Urinary bladder (tissue), 4 donors: Measurements from ENCODE around the gene LMCD1. TPM values are rescaled to one million over a fixed set of nuclear protein-coding genes. Genes with fewer than 3 reads are reported as not detected.

Experiments used
- DNase-seq: peaks from one replicate; pipeline ENCODE4 v3.0.0-alpha.2; 2015; ENCODE audit errors: extremely low spot score
- H3K27ac ChIP-seq: one replicate; pipeline ENCODE4 v1.5.1; 2013; ENCODE audit warnings: low read depth, mild to moderate bottlenecking, moderate library complexity
- H3K36me3 ChIP-seq: one replicate; pipeline ENCODE4 v1.6.1; 2013; ENCODE audit warnings: mild to moderate bottlenecking, moderate library complexity; ENCODE audit not compliant: insufficient read depth
- H3K4me1 ChIP-seq: one replicate; pipeline ENCODE4 v1.6.1; 2013; ENCODE audit warnings: mild to moderate bottlenecking, moderate library complexity; ENCODE audit not compliant: insufficient read depth
- H3K4me3 ChIP-seq: one replicate; pipeline ENCODE4 v1.5.1; 2013; ENCODE audit warnings: low read depth, low read length
- WGBS: extraction: QIAGEN DNeasy Blood & Tissue Kit; methylation state at CpG from one replicate; pipeline ENCODE4 v1.1.7; 2013; 5-methylcytosine and 5-hydroxymethylcytosine counted together
- polyA plus RNA-seq: library from polyadenylated mRNA; stranded (reverse); fragments of 200-250 nt; gene quantifications from one replicate; pipeline ENCODE4 v1.2.3, GENCODE V29; 2013
- total RNA-seq: library from RNA; depleted of rRNA; stranded (reverse); fragments of >200 nt; gene quantifications from one replicate; pipeline ENCODE4 v1.2.3, GENCODE V29; 2014
- donor health status: healthy with polysubstance abuse.
- donor health status: healthy.

The LMCD1 gene
- total and polyA plus RNA-seq, 2 donors, result 34.3 to 163 TPM

- Histone ChIP-seq H3K36me3 (no peaks in the 10 kb centered on the region), H3K4me3 (no peak overlapping the region), H3K27ac (no peak overlapping the region), H3K4me1 (no peaks in the 10 kb centered on the region)
- 30% methylated on average over 5 of the region's 5 CpGs for WGBS
- DNase-seq, result no peak
These were observed 12.7 kb upstream of the LMCD1 start for GRCh38 chr3:8488877-8489276.

- H3K27ac ChIP-seq, result no peak overlapping the region
These were observed 12.3 kb upstream of the LMCD1 start for GRCh38 chr3:8489278-8489792.

DNA sequence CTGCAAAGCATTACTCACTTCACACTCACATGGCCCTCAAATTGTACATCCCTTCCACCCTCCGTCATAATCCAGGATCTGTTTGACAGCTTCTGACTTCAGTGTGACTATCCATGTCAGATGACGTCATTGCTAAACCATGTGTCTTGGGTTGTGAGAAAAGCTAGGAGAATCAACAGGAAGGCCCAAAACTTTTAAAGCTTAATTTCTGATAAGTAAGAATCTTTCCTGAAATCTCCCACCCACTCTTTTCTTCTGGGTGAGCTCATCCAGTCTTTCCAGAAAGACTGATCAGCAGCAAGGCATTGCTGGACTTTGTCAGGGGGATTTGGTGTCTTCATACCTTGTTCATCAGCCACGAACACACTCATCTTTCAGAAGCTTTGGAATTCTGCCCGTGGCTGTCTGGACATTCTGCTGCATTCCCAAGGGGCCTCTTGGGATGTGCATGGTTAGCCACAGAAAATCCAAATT lies 11.5 kb upstream of the LMCD1 start:
- H3K4me3 ChIP-seq, result no peak overlapping the region
- no peaks in the 10 kb centered on the region for H3K36me3 ChIP-seq
- H3K4me1 ChIP-seq, result no peaks in the 10 kb centered on the region
- no peak for DNase-seq
- no peak overlapping the region for H3K27ac ChIP-seq
- WGBS, result 27% methylated on average over 4 of the region's 4 CpGs

More at GRCh38 chr3:8489278-8489792, 12.3 kb upstream of the LMCD1 start:
- no peaks in the 10 kb centered on the region for H3K4me1 ChIP-seq
- DNase-seq, result no peak
- H3K4me3 ChIP-seq, result no peak overlapping the region
- WGBS, result 52% methylated on average over 2 of the region's 2 CpGs
- H3K36me3 ChIP-seq, result no peaks in the 10 kb centered on the region

DNA sequence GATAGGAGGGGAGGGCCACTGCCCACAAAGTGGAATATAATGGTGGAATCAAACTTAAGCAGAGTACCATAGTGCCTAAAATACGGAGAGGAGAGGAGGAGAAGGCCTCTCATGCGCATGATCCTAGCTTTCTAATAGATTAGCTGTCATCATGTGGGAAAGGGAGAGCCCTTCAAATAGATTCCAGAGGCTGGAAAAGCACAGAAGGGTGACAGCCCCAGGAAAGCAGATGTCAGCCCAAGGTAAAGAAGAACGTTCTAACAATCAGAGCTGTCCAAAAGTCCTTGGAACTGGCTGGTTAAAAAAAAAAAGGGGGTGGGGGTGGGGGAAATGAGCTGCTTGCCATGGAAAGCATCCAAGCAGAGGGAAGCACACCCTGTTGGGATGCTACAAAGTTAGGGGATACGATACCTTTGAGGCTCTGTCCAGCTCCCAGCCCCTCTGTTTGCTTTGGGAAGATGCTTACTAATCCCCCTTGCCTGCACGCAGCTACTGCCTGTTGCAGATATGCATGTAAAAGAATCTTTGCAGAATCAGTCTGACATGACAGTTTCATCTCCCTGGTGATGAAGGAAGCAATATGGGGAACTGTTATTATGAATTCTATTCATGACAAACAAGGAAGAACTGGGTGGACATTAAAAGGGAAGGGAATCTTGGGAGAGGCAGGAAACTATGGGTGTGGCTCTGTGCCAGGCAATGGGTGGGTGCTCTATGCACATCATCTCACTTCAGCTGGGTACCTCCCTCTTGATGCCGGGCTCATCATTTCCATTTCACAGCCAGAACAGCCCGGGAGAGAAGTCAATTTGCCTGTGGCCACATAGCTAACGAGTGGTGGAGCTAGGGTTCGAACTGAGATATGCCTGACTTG lies 10.1 kb upstream of the LMCD1 start:
- Histone ChIP-seq H3K36me3 (no peaks in the 10 kb centered on the region), H3K4me1 (no peaks in the 10 kb centered on the region), H3K4me3 (no peak overlapping the region), H3K27ac (no peak overlapping the region)
- WGBS, result 55% methylated on average over 9 of the region's 9 CpGs
- DNase-seq, result no peak

DNA sequence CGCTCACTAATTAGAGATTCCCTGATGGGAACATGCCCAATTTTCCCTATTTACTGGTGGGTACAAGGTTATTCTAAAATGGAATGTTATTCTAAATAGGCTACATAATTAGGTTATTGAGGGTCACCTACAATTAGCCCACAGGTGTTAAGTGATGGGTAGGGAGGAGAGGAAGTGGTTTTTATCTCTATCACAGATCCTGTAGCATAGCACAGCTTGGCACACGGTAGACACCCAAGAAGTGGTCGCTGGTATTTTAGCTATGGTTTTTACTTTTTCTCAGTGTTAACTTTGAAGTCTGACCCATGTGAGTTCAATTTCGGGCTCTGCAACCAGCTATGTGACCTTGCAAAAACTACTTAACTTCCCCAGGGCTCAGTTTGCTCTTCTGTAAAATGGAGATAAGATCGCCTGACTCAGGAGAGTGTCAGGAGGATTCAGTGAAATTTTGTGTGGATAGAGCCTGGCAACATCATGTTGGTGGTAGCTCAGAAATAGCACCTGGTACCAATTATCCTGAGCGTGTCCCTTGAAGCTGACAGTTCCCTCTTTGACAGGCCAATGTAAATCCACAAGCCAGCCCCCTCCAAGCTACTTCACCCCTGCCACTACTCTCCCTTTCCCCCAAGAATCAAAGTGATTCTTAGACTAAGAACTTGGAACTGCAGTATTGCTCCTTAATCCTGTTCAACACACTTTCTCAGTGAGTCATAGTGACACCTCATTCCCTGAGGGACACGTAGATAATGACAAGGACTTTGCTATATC lies 8.7 kb upstream of the LMCD1 start:
- Histone ChIP-seq H3K27ac (no peak overlapping the region), H3K4me1 (no peaks in the 10 kb centered on the region), H3K4me3 (no peak overlapping the region), H3K36me3 (no peaks in the 10 kb centered on the region)
- DNase-seq, result no peak
- 87% methylated on average over 7 of the region's 7 CpGs for WGBS

DNA sequence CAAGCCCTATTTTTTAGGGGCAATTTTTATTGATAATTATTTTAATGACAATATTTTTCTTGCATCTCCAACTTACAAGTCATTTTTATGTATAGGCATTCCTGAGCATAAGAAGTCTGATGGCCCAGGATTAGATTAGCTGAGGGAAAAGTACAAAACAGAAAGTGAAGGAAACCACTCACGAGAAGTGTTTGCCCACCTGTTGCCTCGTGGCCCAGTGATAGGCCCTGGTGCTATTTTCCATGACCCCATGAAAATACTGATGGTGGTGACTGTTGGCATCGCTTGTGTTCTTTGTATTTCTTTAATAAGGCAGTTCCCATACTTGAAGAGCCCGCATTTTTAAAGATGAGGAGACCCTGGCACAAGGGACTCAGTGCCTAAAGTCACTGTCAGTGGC lies 7.9 kb upstream of the LMCD1 start:
- DNase-seq, result no peak
- no peak overlapping the region for H3K4me3 ChIP-seq
- 97% methylated on average over 4 of the region's 4 CpGs for WGBS

GRCh38 chr3:8494327-8494726 lies 7.3 kb upstream of the LMCD1 start:
- no peak for DNase-seq
- no peaks in the 10 kb centered on the region for H3K36me3 ChIP-seq
- 97% methylated on average over 8 of the region's 8 CpGs for WGBS
- no peak overlapping the region for H3K27ac ChIP-seq
- no peaks in the 10 kb centered on the region for H3K4me1 ChIP-seq
- no peak overlapping the region for H3K4me3 ChIP-seq

More for the DNA sequence above, 7.9 kb upstream of the LMCD1 start:
- no peaks in the 10 kb centered on the region for H3K36me3 ChIP-seq
- H3K4me1 ChIP-seq, result no peaks in the 10 kb centered on the region
- H3K27ac ChIP-seq, result no peak overlapping the region

- DNase-seq, result no peak
- H3K27ac ChIP-seq, result no peak overlapping the region
- WGBS, result 94% methylated on average over 1 of the region's 1 CpG
These were observed 4.0 kb upstream of the LMCD1 start for GRCh38 chr3:8497582-8497981.

DNA sequence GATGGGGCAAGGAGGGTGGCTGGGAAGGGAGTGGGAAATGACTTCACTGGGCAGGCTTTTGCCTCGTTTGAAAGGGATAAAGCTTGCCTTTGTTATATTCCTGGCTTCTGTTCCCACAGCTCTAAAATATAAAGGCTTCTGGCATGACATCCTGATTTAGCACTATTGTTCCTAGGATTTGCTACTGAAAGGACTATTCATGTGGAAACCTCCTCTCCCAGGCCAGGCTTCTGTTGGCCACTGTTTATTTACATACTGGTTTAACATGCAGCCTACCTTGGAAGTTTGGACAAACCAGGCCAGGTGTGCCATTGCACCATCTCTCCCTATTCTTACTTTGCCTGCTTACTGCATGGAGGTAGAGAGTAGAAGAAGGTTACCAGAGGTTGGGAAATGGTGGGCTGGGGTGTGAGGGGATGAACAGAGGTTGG lies 2.4 kb upstream of the LMCD1 start:
- Histone ChIP-seq H3K4me1 (no peaks in the 10 kb centered on the region), H3K27ac (no peak overlapping the region), H3K36me3 (no peaks in the 10 kb centered on the region), H3K4me3 (no peak overlapping the region)
- no peak for DNase-seq
- 41% methylated on average over 1 of the region's 1 CpG for WGBS

More at GRCh38 chr3:8497582-8497981, 4.0 kb upstream of the LMCD1 start:
- no peaks in the 10 kb centered on the region for H3K36me3 ChIP-seq
- H3K4me3 ChIP-seq, result no peak overlapping the region
- no peaks in the 10 kb centered on the region for H3K4me1 ChIP-seq

DNA sequence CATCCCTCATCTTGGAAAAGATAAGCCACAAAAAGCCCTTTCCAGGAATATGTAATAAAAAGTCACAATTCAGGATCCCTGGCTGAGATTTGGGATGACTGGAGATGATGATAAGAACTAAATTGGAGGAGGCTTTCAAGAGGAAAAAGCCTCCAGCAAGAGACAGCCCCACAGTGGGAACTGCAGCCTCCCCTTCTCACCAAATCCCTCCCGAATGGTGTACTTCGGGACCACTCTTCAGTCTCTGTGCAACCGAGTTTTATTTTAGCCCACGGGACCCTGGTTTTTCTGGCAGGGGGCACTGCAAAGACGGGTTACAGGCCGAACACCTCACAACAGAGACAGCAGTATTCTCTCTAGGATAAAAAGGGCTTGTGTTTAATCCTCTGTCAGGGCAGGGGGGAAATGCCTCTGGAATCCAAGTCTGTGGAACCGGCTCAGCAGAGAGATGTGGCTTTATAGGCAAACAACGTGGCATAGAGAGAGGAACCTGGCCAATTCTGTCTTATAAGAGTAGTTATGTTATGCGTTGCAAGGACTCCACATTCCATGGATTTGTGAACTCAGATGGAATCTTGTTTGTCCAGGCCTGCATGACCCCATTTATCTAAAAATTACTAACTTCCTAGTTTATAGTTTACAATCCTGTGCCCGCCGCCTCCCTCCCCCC lies 1.2 kb upstream of the LMCD1 start:
- no peaks in the 10 kb centered on the region for H3K4me1 ChIP-seq
- H3K4me3 ChIP-seq, result no peak overlapping the region

DNA sequence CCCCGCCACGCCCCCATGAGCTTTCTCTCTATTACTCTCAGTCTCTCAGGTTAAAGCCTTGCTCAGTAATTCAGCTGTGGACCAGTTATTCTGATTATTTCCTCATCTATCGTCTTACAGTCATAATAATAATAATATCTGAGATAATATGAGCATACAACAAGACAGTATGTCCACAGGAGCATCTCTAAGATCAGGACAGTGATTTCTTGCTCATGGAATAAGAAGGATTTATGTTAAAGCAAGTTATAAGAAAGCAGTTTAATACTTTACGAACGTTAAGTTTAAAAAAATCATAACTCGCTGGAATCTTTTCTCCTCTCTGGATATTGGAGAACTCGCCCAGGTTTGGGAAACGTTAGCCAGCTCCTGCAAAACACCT lies 643 bp upstream of the LMCD1 start:
- no peaks in the 10 kb centered on the region for H3K4me1 ChIP-seq
- peak overlapping the region; percentile 70 for H3K27ac ChIP-seq
- 4% methylated on average over 8 of the region's 8 CpGs for WGBS
- no peaks in the 10 kb centered on the region for H3K36me3 ChIP-seq
- no peak for DNase-seq
- H3K4me3 ChIP-seq, result peak overlapping the region; percentile 46

More for the DNA sequence above, 1.2 kb upstream of the LMCD1 start:
- peak; percentile 66 for DNase-seq
- WGBS, result 16% methylated on average over 11 of the region's 11 CpGs
- Histone ChIP-seq H3K27ac (no peak overlapping the region), H3K36me3 (no peaks in the 10 kb centered on the region)

DNA sequence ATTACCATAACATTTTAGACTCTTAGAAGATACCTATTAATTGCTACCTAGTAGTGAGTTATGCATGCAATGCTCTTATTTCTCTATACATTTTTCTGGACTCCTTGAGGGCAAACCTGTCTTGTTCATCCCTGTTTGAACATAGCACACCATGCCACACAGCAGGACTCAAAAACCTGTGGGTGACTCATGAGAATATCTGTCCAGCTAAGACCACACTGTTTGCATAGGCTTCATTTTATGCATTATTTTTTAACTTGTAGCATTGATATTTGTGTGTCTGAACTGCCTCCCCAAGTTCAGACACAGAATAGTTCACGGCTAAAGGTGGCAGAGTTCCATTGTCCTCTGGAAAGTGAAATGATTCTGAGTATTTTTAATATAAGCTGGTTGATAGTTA lies 1.8 kb downstream of the LMCD1 start:
- 43% methylated on average over 1 of the region's 1 CpG for WGBS
- DNase-seq, result no peak
- no peaks in the 10 kb centered on the region for H3K4me1 ChIP-seq
- peak overlapping the region; percentile 21 for H3K4me3 ChIP-seq
- H3K36me3 ChIP-seq, result no peaks in the 10 kb centered on the region
- H3K27ac ChIP-seq, result no peak overlapping the region

DNA sequence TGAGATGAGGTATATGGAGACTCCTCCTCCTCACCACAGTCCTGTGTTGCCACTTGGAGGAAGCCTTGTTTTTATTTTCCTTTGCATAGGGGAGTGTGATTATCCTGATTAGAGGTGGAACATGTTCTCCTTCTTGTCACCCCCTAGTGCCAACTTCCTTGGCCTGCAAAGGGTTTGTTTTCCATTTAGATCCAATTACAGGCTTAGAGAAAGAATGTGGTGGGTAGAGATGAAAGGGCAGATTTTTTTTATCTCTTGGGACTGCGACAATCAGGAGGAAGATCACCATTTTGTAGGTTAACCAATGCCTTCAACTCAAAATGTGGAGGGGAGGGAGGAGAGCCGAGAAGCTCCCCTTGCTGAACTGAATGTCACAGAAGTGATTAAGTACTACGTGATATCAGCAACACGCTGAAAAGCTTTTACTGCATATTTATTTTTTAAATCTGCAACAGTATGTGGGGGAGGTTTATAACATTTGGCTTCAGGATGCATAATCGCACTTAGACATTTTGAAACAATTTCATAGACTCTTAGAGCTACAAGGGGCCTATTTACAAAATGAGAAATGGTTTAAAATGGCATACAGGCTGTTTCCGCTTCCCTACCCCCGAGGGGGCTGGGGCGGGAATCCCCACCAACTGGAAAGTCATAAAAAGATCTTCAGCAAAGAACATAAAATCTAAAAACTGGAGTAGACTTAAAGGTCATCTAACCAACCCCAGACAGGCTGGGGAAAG lies 2.4 kb downstream of the LMCD1 start:
- DNase-seq, result no peak
- Histone ChIP-seq H3K36me3 (no peaks in the 10 kb centered on the region), H3K27ac (peak overlapping the region; percentile 60), H3K4me1 (no peaks in the 10 kb centered on the region), H3K4me3 (peak overlapping the region; percentile 21)
- WGBS, result 18% methylated on average over 8 of the region's 8 CpGs
